HEK293T (cell line): ENCODE results near the gene PREX1.

ENCODE experiments used
- FOXM1 ChIP-seq: fragments of 450-650 bp; IDR thresholded peaks from 2 replicates; pipeline ENCODE4 v1.6.1; 2017; ENCODE audit warnings: mild to moderate bottlenecking, borderline replicate concordance
- L3MBTL2 ChIP-seq: fragments of 450-650 bp; conservative IDR thresholded peaks from 2 replicates; pipeline ENCODE4 v1.6.1; 2016; ENCODE audit warnings: mild to moderate bottlenecking
- LEF1 ChIP-seq: fragments of 450-650 bp; IDR thresholded peaks from 2 replicates; pipeline ENCODE4 v1.6.1; 2017; ENCODE audit warnings: mild to moderate bottlenecking, borderline replicate concordance
- TARDBP ChIP-seq: fragments of 450-650 bp; IDR thresholded peaks from 2 replicates; pipeline ENCODE4 v1.6.1; 2016
- ZNF384 ChIP-seq: fragments of 450-650 bp; IDR thresholded peaks from 2 replicates; pipeline ENCODE4 v1.6.1; 2016

GRCh38 chr20:48737434-48738093 lies 90.2 kb downstream of the PREX1 start:
- TF ChIP-seq LEF1 (no peak), FOXM1 (no peak), L3MBTL2 (no peak), ZNF384 (no peak), TARDBP (no peak)
